ENCODE results near the gene UPF3A.
A peak's percentile ranks its signal among the peaks of the same experiment; 100 is the strongest.

UPF3A gene

GRCh38 chr13:114315074-114315785 is 33.8 kb downstream of the UPF3A start:
- TF ChIP-seq CTCF (IDR thresholded peaks at IDR 0.05), result no peak
- no peaks in the 10 kb centered on the region for H3K27me3 Mint-ChIP-seq (ENCODE audit: low read depth, poor library complexity)
- H3K36me3 Mint-ChIP-seq (ENCODE audit: low read depth), result peaks cover 43% of the 10 kb centered on the region
- no peak overlapping the region for H3K27ac Mint-ChIP-seq
- no peak for DNase-seq
- H3K9me3 Mint-ChIP-seq, result peaks cover 9% of the 10 kb centered on the region
- H3K4me3 Mint-ChIP-seq, result peak overlapping the region; percentile 88
- H3K4me1 Mint-ChIP-seq, result peaks cover 67% of the 10 kb centered on the region

- H3K27ac Mint-ChIP-seq, result no peak overlapping the region
- TF ChIP-seq CTCF (IDR thresholded peaks at IDR 0.05), result no peak
- DNase-seq, result no peak
- no peak overlapping the region for H3K4me3 Mint-ChIP-seq
- H3K4me1 Mint-ChIP-seq, result peaks cover 46% of the 10 kb centered on the region
- H3K36me3 Mint-ChIP-seq (ENCODE audit: low read depth), result peaks cover 77% of the 10 kb centered on the region
- no peaks in the 10 kb centered on the region for H3K27me3 Mint-ChIP-seq (ENCODE audit: low read depth, poor library complexity)
- H3K9me3 Mint-ChIP-seq, result peaks cover 15% of the 10 kb centered on the region
Observed at GRCh38 chr13:114318624-114319023, 37.2 kb downstream of the UPF3A start.

- no peak overlapping the region for H3K4me3 Mint-ChIP-seq
- H3K27ac Mint-ChIP-seq, result peak overlapping the region; percentile 68
Observed at GRCh38 chr13:114319441-114319913, 38.1 kb downstream of the UPF3A start.

GRCh38 chr13:114320065-114320464 is 38.7 kb downstream of the UPF3A start:
- H3K4me3 Mint-ChIP-seq, result no peak overlapping the region
- H3K27ac Mint-ChIP-seq, result peak overlapping the region; percentile 68
- H3K4me1 Mint-ChIP-seq, result peaks cover 38% of the 10 kb centered on the region
- DNase-seq, result no peak
- H3K9me3 Mint-ChIP-seq, result peaks cover 20% of the 10 kb centered on the region
- no peaks in the 10 kb centered on the region for H3K27me3 Mint-ChIP-seq (ENCODE audit: low read depth, poor library complexity)
- peaks cover 88% of the 10 kb centered on the region for H3K36me3 Mint-ChIP-seq (ENCODE audit: low read depth)
- no peak for TF ChIP-seq CTCF (IDR thresholded peaks at IDR 0.05)

More at GRCh38 chr13:114319441-114319913, 38.1 kb downstream of the UPF3A start:
- TF ChIP-seq CTCF (IDR thresholded peaks at IDR 0.05), result no peak
- no peak for DNase-seq
- peaks cover 20% of the 10 kb centered on the region for H3K9me3 Mint-ChIP-seq
- H3K4me1 Mint-ChIP-seq, result peaks cover 42% of the 10 kb centered on the region
- no peaks in the 10 kb centered on the region for H3K27me3 Mint-ChIP-seq (ENCODE audit: low read depth, poor library complexity)
- H3K36me3 Mint-ChIP-seq (ENCODE audit: low read depth), result peaks cover 85% of the 10 kb centered on the region

- Mint-ChIP-seq H3K27me3 (ENCODE audit: low read depth, poor library complexity) (no peaks in the 10 kb centered on the region), H3K4me3 (no peak overlapping the region), H3K9me3 (peaks cover 20% of the 10 kb centered on the region), H3K27ac (no peak overlapping the region), H3K4me1 (peaks cover 31% of the 10 kb centered on the region), H3K36me3 (ENCODE audit: low read depth) (peaks cover 94% of the 10 kb centered on the region)
- TF ChIP-seq CTCF (IDR thresholded peaks at IDR 0.05), result no peak
- no peak for DNase-seq
Observed at GRCh38 chr13:114321256-114321655, 39.9 kb downstream of the UPF3A start.

GRCh38 chr13:114323349-114323748 is 41.9 kb downstream of the UPF3A start:
- TF ChIP-seq CTCF (IDR thresholded peaks at IDR 0.05), result no peak
- Mint-ChIP-seq H3K27ac (no peak overlapping the region), H3K9me3 (peaks cover 20% of the 10 kb centered on the region), H3K4me3 (no peak overlapping the region), H3K4me1 (peaks cover 16% of the 10 kb centered on the region), H3K36me3 (ENCODE audit: low read depth) (peaks cover 100% of the 10 kb centered on the region), H3K27me3 (ENCODE audit: low read depth, poor library complexity) (no peaks in the 10 kb centered on the region)
- no peak for DNase-seq

Measured in nephron progenitor cell (in vitro differentiated cells).